OCI-LY1 (cell line): ENCODE data around the gene OIP5.
A peak's percentile ranks its signal among the peaks of the same experiment; 100 is the strongest.
"Not testable (repeated sequence)": the region's sequence is repeated elsewhere in the genome, so short reads cannot be mapped to it uniquely, and the experiment has no call there.

Source experiments
- H2AFZ ChIP-seq: fragments of 200-600 bp; sonication (generic), shearing (Covaris generic); 2 replicates; pipeline ENCODE4 v1.6.0; 2014; ENCODE audit warnings: antibody characterized with exemption, mild to moderate bottlenecking, low read length
- H3F3A ChIP-seq: fragments of 200-600 bp; sonication (generic), shearing (Covaris generic); 2 replicates; pipeline ENCODE4 v1.6.0; 2014; ENCODE audit warnings: mild to moderate bottlenecking, antibody characterized with exemption, low read length, moderate library complexity; ENCODE audit not compliant: insufficient read depth
- H3K27ac ChIP-seq: fragments of 200-600 bp; sonication (generic); 2 replicates; pipeline ENCODE4 v1.5.1; 2014; ENCODE audit warnings: low read length, mixed run types, mild to moderate bottlenecking, low read depth; ENCODE audit not compliant: poor library complexity, severe bottlenecking
- H3K27me3 ChIP-seq: fragments of 200-600 bp; sonication (generic); 2 replicates; pipeline ENCODE4 v1.6.0; 2014; ENCODE audit warnings: antibody characterized with exemption, mild to moderate bottlenecking, low read length, moderate library complexity; ENCODE audit not compliant: insufficient read depth
- H3K36me3 ChIP-seq: fragments of 200-600 bp; sonication (generic); 2 replicates; pipeline ENCODE4 v1.6.1; 2014; ENCODE audit warnings: mild to moderate bottlenecking, antibody characterized with exemption, low read length, moderate library complexity, mixed read lengths; ENCODE audit not compliant: insufficient read depth
- H3K4me1 ChIP-seq: fragments of 200-600 bp; sonication (generic); 2 replicates; pipeline ENCODE4 v1.5.1; 2014; ENCODE audit warnings: mild to moderate bottlenecking, low read length, moderate library complexity; ENCODE audit not compliant: insufficient read depth, severe bottlenecking
- H3K4me2 ChIP-seq: fragments of 200-600 bp; sonication (generic), shearing (Covaris generic); 2 replicates; pipeline ENCODE4 v1.6.1; 2014; ENCODE audit warnings: low read length
- H3K4me3 ChIP-seq: fragments of 200-600 bp; sonication (generic); 2 replicates; pipeline ENCODE4 v1.5.1; 2014; ENCODE audit warnings: low read length, low read depth, mild to moderate bottlenecking, mixed read lengths; ENCODE audit not compliant: poor library complexity, severe bottlenecking
- H3K79me2 ChIP-seq: fragments of 200-600 bp; shearing (Covaris generic); 2 replicates; pipeline ENCODE4 v1.6.1; 2016; ENCODE audit warnings: mixed run types, low read length, mixed read lengths; ENCODE audit not compliant: insufficient read depth
- H3K9ac ChIP-seq: fragments of 200-600 bp; sonication (generic), shearing (Covaris generic); 2 replicates; pipeline ENCODE4 v1.6.1; 2014; ENCODE audit warnings: mild to moderate bottlenecking, low read length, mixed read lengths
- H3K9me2 ChIP-seq: fragments of 200-600 bp; sonication (generic), shearing (Covaris generic); 2 replicates; pipeline ENCODE4 v1.6.1; 2014; ENCODE audit warnings: low read depth, mild to moderate bottlenecking, low read length, mixed read lengths
- H3K9me3 ChIP-seq: fragments of 200-600 bp; shearing (Covaris generic); 2 replicates; pipeline ENCODE4 v1.6.1; 2014; ENCODE audit warnings: low read length, mixed read lengths
- H4K20me1 ChIP-seq: fragments of 200-600 bp; sonication (generic), shearing (Covaris generic); 2 replicates; pipeline ENCODE4 v1.6.0; 2016; ENCODE audit warnings: mild to moderate bottlenecking, low read length; ENCODE audit not compliant: insufficient read depth
- CTCF ChIP-seq: fragments of 200-600 bp; sonication (generic), shearing (Covaris generic); IDR thresholded peaks from 2 replicates; pipeline ENCODE4 v1.5.1; 2017; ENCODE audit warnings: mild to moderate bottlenecking, antibody characterized with exemption, low read length, moderate library complexity, mixed read lengths
- EZH2 ChIP-seq: fragments of 200-600 bp; sonication (generic), shearing (Covaris generic); IDR thresholded peaks from 2 replicates; pipeline ENCODE4 v1.8.0; 2017; ENCODE audit warnings: borderline replicate concordance, mixed run types, mild to moderate bottlenecking, antibody characterized with exemption, low read length, moderate library complexity, mixed read lengths

The OIP5 gene

DNA sequence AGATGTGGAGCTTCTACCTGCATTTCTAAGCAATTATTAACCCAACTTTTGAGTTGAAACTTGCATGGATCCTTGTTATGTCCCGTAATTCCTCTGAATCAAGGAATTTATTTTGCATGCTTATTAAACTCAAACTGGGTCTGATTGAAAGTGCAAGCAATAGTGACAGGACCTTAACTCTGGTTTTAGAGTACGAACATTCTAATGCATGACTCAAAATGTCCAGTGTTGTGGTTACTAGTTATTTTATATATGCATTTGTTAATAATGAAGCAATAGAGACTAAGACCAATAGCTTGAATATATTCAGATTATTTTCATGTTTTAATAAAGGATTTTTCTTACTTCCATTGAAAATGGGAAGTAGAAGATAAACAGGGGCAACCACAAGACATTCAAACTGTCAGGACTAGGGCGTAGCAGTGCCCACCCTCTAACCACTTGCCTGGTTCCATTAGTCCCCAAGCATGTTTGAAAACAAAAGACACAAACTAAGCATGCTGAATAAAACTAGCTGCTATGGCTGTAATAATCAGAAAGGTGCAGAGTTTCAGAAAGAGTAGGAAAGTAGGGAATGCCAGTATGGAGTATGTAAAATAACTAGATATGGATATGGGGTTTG lies 28.1 kb downstream of the OIP5 start:
- Histone ChIP-seq H3K4me3 (no peak overlapping the region), H2AFZ (no peak overlapping the region), H3K9me2 (no peaks in the 10 kb centered on the region), H4K20me1 (no peaks in the 10 kb centered on the region), H3K27me3 (no peaks in the 10 kb centered on the region), H3K4me1 (peaks cover 8% of the 10 kb centered on the region), H3K36me3 (peaks cover 37% of the 10 kb centered on the region), H3K79me2 (no peaks in the 10 kb centered on the region), H3K4me2 (no peak overlapping the region), H3F3A (no peaks in the 10 kb centered on the region; the same call in 1 of the 2 replicates), H3K9me3 (no peaks in the 10 kb centered on the region), H3K9ac (no peak overlapping the region), H3K27ac (no peak overlapping the region)
- no peak for TF ChIP-seq CTCF

- Histone ChIP-seq H3K4me2 (no peak overlapping the region), H3K27ac (no peak overlapping the region)
Observed at GRCh38 chr15:41301587-41301986, 30.8 kb downstream of the OIP5 start.

GRCh38 chr15:41301139-41301538 lies 31.3 kb downstream of the OIP5 start:
- not testable (repeated sequence) for H3K27ac ChIP-seq, H3K9me2 ChIP-seq, H3K4me3 ChIP-seq, H3K9me3 ChIP-seq, H3K27me3 ChIP-seq, H3F3A ChIP-seq, H2AFZ ChIP-seq, H4K20me1 ChIP-seq, H3K4me2 ChIP-seq, H3K9ac ChIP-seq, H3K4me1 ChIP-seq, H3K79me2 ChIP-seq
- peaks cover 54% of the 10 kb centered on the region for H3K36me3 ChIP-seq

More at GRCh38 chr15:41301587-41301986, 30.8 kb downstream of the OIP5 start:
- Histone ChIP-seq H3F3A (no peaks in the 10 kb centered on the region), H4K20me1 (no peaks in the 10 kb centered on the region), H3K27me3 (no peaks in the 10 kb centered on the region), H3K4me3 (no peak overlapping the region), H2AFZ (no peak overlapping the region), H3K9me3 (no peaks in the 10 kb centered on the region), H3K4me1 (peaks cover 8% of the 10 kb centered on the region), H3K9ac (no peak overlapping the region), H3K9me2 (no peaks in the 10 kb centered on the region), H3K36me3 (peaks cover 54% of the 10 kb centered on the region), H3K79me2 (no peaks in the 10 kb centered on the region)
- TF ChIP-seq EZH2 (no peak), CTCF (no peak)

DNA sequence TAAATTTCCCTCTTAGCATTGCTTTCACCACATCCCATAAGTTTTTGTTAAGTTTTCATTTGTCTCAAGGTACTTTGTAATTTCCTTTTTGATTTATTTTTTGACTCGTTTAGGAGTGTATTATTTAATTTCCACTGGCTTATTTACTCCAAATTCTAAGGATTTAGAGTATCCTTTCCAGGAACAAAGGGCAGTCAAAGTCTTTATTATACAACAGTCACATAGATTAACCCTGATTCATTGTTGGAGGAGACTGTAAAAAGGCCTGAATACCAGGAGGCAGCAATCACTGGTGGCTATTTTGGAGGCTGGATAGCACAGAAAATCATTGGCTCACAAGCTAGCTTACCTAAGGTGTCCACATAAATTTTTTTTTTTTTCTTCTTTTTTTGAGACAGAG lies 39.9 kb downstream of the OIP5 start:
- Histone ChIP-seq H3K9me2 (no peaks in the 10 kb centered on the region), H3K9me3 (no peaks in the 10 kb centered on the region), H4K20me1 (no peaks in the 10 kb centered on the region; the same call in 1 of the 2 replicates), H3K36me3 (peaks cover 69% of the 10 kb centered on the region), H2AFZ (no peak overlapping the region), H3K4me1 (peaks cover 37% of the 10 kb centered on the region), H3F3A (no peaks in the 10 kb centered on the region), H3K27ac (peak overlapping the region; percentile 84), H3K4me3 (no peak overlapping the region), H3K9ac (no peak overlapping the region), H3K79me2 (peaks cover 6% of the 10 kb centered on the region; the same call in 1 of the 2 replicates), H3K27me3 (no peaks in the 10 kb centered on the region), H3K4me2 (no peak overlapping the region)
- TF ChIP-seq CTCF (no peak), EZH2 (no peak)
